A673 (cell line): ENCODE results near the gene ALDH1L1.

Experiments
- CTCF ChIP-seq: fragments of 300-800, 200-600 bp; sonication (generic); conservative IDR thresholded peaks from 2 replicates; pipeline ENCODE4 v1.5.1; 2017; ENCODE audit warnings: low read depth, mild to moderate bottlenecking, antibody characterized with exemption, low read length, moderate library complexity, mixed read lengths
- EZH2 ChIP-seq: fragments of 200-600 bp; sonication (generic); IDR thresholded peaks from 2 replicates; pipeline ENCODE4 v1.6.1; 2017; ENCODE audit warnings: borderline replicate concordance, low read depth, mild to moderate bottlenecking, mixed read lengths, antibody characterized with exemption, low read length; ENCODE audit not compliant: poor library complexity, severe bottlenecking

- TF ChIP-seq EZH2, result no peak
- no peak for TF ChIP-seq CTCF
Measured at GRCh38 chr3:126053949-126054569, 126.3 kb downstream of the ALDH1L1 start.
